Smooth muscle cell (in vitro differentiated cells): ENCODE data around the gene FBXO44. TPM values are rescaled to one million over a fixed set of nuclear protein-coding genes. Genes with fewer than 3 reads are reported as not detected.

Experiments used
- DNase-seq: peaks from one replicate; lab custom pipeline; 2025; ENCODE audit not compliant: unreplicated experiment; lab: John Stamatoyannopoulos, UW
- H2AFZ ChIP-seq: fragments of 200-600 bp; sonication (generic); 2 replicates; pipeline ENCODE4 v1.6.0; 2016; ENCODE audit warnings: antibody characterized with exemption, low read depth, mild to moderate bottlenecking
- H3F3A ChIP-seq: fragments of 200-600 bp; sonication (generic); 2 replicates; pipeline ENCODE4 v1.6.0; 2017; ENCODE audit warnings: antibody characterized with exemption, low read depth
- H3K27ac ChIP-seq: fragments of 200-600 bp; sonication (generic); 2 replicates; pipeline ENCODE4 v1.5.1; 2016; ENCODE audit warnings: low read depth, mild to moderate bottlenecking
- H3K27me3 ChIP-seq: fragments of 200-600 bp; sonication (generic); 2 replicates; pipeline ENCODE4 v1.6.1; 2016; ENCODE audit warnings: low read depth, mild to moderate bottlenecking
- H3K36me3 ChIP-seq: fragments of 200-600 bp; sonication (generic); 2 replicates; pipeline ENCODE4 v1.5.1; 2016; ENCODE audit warnings: low read depth
- H3K4me1 ChIP-seq: fragments of 200-600 bp; sonication (generic); 2 replicates; pipeline ENCODE4 v1.5.1; 2016; ENCODE audit warnings: low read depth
- H3K4me2 ChIP-seq: fragments of 200-600 bp; sonication (generic); 2 replicates; pipeline ENCODE4 v1.6.0; 2016; ENCODE audit warnings: mild to moderate bottlenecking
- H3K4me3 ChIP-seq: fragments of 200-600 bp; sonication (generic); 2 replicates; pipeline ENCODE4 v1.5.1; 2016; ENCODE audit warnings: mild to moderate bottlenecking
- H3K79me2 ChIP-seq: fragments of 200-600 bp; sonication (generic); 2 replicates; pipeline ENCODE4 v1.6.0; 2016; ENCODE audit warnings: low read depth, mild to moderate bottlenecking
- H3K9ac ChIP-seq: fragments of 200-600 bp; sonication (generic); 2 replicates; pipeline ENCODE4 v1.6.0; 2016; ENCODE audit warnings: low read depth
- H3K9me3 ChIP-seq: fragments of 200-600 bp; sonication (generic); replicated peaks from 2 replicates; pipeline ENCODE4 v1.5.1; 2016; ENCODE audit warnings: low read depth
- H4K20me1 ChIP-seq: fragments of 200-600 bp; sonication (generic); 2 replicates; pipeline ENCODE4 v1.6.0; 2016; ENCODE audit warnings: low read depth
- WGBS: methylation state at CpG from one replicate; pipeline ENCODE4 v1.1.7; 2016; ENCODE audit warnings: low lambda C conversion rate; 5-methylcytosine and 5-hydroxymethylcytosine counted together
- polyA plus RNA-seq: library from polyadenylated mRNA; unstranded; fragments of >200 nt; fragmentation: Nextera tagmentation; extraction: Ambion mirVana; gene quantifications from 2 replicates; pipeline ENCODE4 v1.2.1, GENCODE V29; 2016
- total RNA-seq: library from RNA; depleted of rRNA; stranded (reverse); fragments of >200 nt; gene quantifications from 2 replicates; pipeline ENCODE4 v1.2.3, GENCODE V29; 2014
- TF ChIP-seq, protein P1 (sequence below): fragments of 200-600 bp; sonication (generic); IDR thresholded peaks from 2 replicates; pipeline ENCODE4 v1.5.1; 2017; ENCODE audit warnings: borderline replicate concordance, mild to moderate bottlenecking, antibody characterized with exemption; ENCODE audit not compliant: insufficient read depth, poor library complexity, severe bottlenecking

Gene FBXO44
- total and polyA plus RNA-seq, 2 experiments from 2014 or later = 9.0 to 16.2 TPM

DNA sequence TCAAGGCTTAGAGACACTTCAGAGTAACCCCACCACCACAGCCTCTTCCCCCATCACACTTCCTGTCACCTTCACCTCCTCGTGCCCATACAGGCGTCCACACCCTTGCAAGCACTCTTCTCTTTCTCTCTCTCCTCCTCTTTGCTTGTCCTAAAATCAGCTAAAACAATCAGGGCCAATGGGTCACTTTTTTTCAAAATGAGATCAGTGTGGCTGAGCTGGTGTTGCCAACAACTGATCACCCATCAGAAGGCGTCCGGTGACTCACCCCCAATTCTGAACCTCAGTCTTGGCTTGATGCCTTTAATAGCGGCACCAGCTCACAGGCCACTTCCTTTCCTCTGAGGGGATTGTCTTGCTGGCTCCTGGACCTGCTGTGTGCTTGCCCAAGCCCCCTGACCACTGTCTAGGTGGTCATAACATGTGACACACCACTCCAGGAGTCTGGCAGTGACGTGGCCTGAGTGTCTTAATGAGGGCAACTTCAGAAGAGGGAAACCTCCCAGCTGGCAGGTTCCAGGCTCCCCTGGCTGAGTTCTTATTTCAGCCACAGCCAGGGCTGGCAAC, 38.4 kb downstream of the FBXO44 start:
- no peak overlapping the region for H3K9ac ChIP-seq
- WGBS = 49% methylated on average over 6 of the region's 6 CpGs
- no peak overlapping the region for H3K4me2 ChIP-seq
- no peaks in the 10 kb centered on the region for H3K79me2 ChIP-seq
- H4K20me1 ChIP-seq = no peaks in the 10 kb centered on the region
- no peak overlapping the region for H3K4me3 ChIP-seq
- H3K27me3 ChIP-seq = peaks cover 59% of the 10 kb centered on the region
- H3K9me3 ChIP-seq = no peaks in the 10 kb centered on the region
- H2AFZ ChIP-seq = no peak overlapping the region
- TF ChIP-seq, protein P1, sequence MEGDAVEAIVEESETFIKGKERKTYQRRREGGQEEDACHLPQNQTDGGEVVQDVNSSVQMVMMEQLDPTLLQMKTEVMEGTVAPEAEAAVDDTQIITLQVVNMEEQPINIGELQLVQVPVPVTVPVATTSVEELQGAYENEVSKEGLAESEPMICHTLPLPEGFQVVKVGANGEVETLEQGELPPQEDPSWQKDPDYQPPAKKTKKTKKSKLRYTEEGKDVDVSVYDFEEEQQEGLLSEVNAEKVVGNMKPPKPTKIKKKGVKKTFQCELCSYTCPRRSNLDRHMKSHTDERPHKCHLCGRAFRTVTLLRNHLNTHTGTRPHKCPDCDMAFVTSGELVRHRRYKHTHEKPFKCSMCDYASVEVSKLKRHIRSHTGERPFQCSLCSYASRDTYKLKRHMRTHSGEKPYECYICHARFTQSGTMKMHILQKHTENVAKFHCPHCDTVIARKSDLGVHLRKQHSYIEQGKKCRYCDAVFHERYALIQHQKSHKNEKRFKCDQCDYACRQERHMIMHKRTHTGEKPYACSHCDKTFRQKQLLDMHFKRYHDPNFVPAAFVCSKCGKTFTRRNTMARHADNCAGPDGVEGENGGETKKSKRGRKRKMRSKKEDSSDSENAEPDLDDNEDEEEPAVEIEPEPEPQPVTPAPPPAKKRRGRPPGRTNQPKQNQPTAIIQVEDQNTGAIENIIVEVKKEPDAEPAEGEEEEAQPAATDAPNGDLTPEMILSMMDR = no peak
- H3K36me3 ChIP-seq = no peaks in the 10 kb centered on the region
- no peaks in the 10 kb centered on the region for H3K4me1 ChIP-seq
- H3F3A ChIP-seq = no peaks in the 10 kb centered on the region
- H3K27ac ChIP-seq = no peak overlapping the region
- no peak for DNase-seq

DNA sequence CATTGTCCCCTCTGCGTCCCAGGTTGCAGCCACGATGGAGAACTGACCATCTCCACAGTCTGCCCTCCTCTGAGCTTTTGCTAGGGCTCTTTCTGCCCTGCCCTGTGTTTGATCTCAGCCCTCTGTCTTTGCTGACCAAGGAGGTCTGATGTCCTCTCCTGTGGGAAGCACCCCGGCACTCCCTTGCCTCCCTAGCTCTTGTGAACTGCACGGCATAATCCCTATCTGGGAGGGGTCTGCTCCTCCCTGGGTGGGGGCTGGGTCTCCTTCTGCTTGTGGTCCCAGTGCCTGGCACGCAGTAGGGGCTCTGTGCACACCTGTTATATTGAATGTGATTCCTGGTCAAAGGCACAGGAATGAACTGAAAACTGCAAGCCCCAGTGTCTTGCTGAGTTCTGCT, 39.2 kb downstream of the FBXO44 start:
- no peak overlapping the region for H3K4me3 ChIP-seq
- H3K27me3 ChIP-seq = peaks cover 59% of the 10 kb centered on the region
- WGBS = 63% methylated on average over 5 of the region's 5 CpGs
- TF ChIP-seq, protein P1 = no peak
- H3K4me1 ChIP-seq = no peaks in the 10 kb centered on the region
- DNase-seq = no peak
- H3K79me2 ChIP-seq = no peaks in the 10 kb centered on the region
- no peak overlapping the region for H2AFZ ChIP-seq
- no peaks in the 10 kb centered on the region for H3K9me3 ChIP-seq
- no peak overlapping the region for H3K9ac ChIP-seq
- H3K36me3 ChIP-seq = no peaks in the 10 kb centered on the region
- H3F3A ChIP-seq = no peaks in the 10 kb centered on the region
- no peak overlapping the region for H3K27ac ChIP-seq
- no peak overlapping the region for H3K4me2 ChIP-seq
- no peaks in the 10 kb centered on the region for H4K20me1 ChIP-seq

- H3K4me3 ChIP-seq = no peak overlapping the region
- H3K9me3 ChIP-seq = no peaks in the 10 kb centered on the region
- TF ChIP-seq, protein P1 = no peak
- peaks cover 41% of the 10 kb centered on the region for H3K27me3 ChIP-seq
- DNase-seq = no peak
- no peaks in the 10 kb centered on the region for H3F3A ChIP-seq
- no peak overlapping the region for H3K9ac ChIP-seq
- no peak overlapping the region for H3K4me2 ChIP-seq
- no peaks in the 10 kb centered on the region for H3K79me2 ChIP-seq
- no peak overlapping the region for H3K27ac ChIP-seq
- H4K20me1 ChIP-seq = no peaks in the 10 kb centered on the region
- WGBS = 87% methylated on average over 6 of the region's 6 CpGs
- peaks cover 7% of the 10 kb centered on the region for H3K4me1 ChIP-seq
- H3K36me3 ChIP-seq = no peaks in the 10 kb centered on the region
- no peak overlapping the region for H2AFZ ChIP-seq
Observed at GRCh38 chr1:11695861-11696260, 41.2 kb downstream of the FBXO44 start.
